ENCODE results near the gene AUP1. TPM values are rescaled to one million over a fixed set of nuclear protein-coding genes. Genes with fewer than 3 reads are reported as not detected.

The AUP1 gene
- total RNA-seq, 8 experiments from 2014 or later, result 43.1 to 121 (median 74.7) TPM

GRCh38 chr2:74500578-74500946 is 28.9 kb downstream of the AUP1 start:
- H3K4me3 ChIP-seq, result no peak overlapping the region
- no peak overlapping the region for H3K27ac ChIP-seq
- in situ Hi-C loops (cut with MboI; ENCODE audit: low pct_unique_long_range_greater_than_20kb in 2 of 9, low sequenced_read_pairs in 9 of 9, unreplicated experiment in 9 of 9), result no loop called here
- no peak for ATAC-seq (replicated peaks in 6 of 8)
- H3K4me1 ChIP-seq (replicated peaks in 1 of 2), result peaks cover 9 to 32% of the 10 kb centered on the region in 2 donors

GRCh38 chr2:74499940-74500577 is 29.4 kb downstream of the AUP1 start:
- H3K4me3 ChIP-seq, result no peak overlapping the region
- peaks cover 9 to 32% of the 10 kb centered on the region in 2 donors for H3K4me1 ChIP-seq (replicated peaks in 1 of 2)
- ATAC-seq (replicated peaks in 6 of 8), result no peak
- no peak overlapping the region for H3K27ac ChIP-seq
- in situ Hi-C loops (cut with MboI; ENCODE audit: low pct_unique_long_range_greater_than_20kb in 2 of 9, low sequenced_read_pairs in 9 of 9, unreplicated experiment in 9 of 9), result loop anchor here in 3 of 9 experiments (25.0 kb wide), 1 partner anchor 87 kb away; no protein-coding TSS in a partner anchor
- 0 to 65% (median 45%) methylated on average over 1 to 8 of the region's 15 CpGs; no CpG with 5 or more reads in 2 of the 10 experiments for WGBS, 10 experiments

GRCh38 chr2:74499267-74499939 is 30.1 kb downstream of the AUP1 start, which contains the start of gene LBX2:
Gene LBX2, minus strand, starts transcription at chr2:74499603. Its CDS starts 66 bp downstream, at chr2:74499537.
- WGBS, 10 experiments, result 83% methylated on average over 2 of the region's 65 CpGs; no CpG with 5 or more reads in 9 of the 10 experiments
- Histone ChIP-seq H3K27ac (no peak within 1 kb of the TSS), H3K4me1 (replicated peaks in 1 of 2) (peaks cover 9 to 32% of the 10 kb centered on the region in 2 donors), H3K4me3 (peak within 1 kb of the TSS in 3 of 5 donors; percentile 13 to 16 (median 14))
- in situ Hi-C loops (cut with MboI; ENCODE audit: low pct_unique_long_range_greater_than_20kb in 2 of 9, low sequenced_read_pairs in 9 of 9, unreplicated experiment in 9 of 9), result loop anchor here in 3 of 9 experiments (25.0 kb wide), 1 partner anchor 88 kb away; no protein-coding TSS in a partner anchor
- peak in 7 of 8 experiments; percentile 1 to 15 (median 10) for ATAC-seq (replicated peaks in 6 of 8)

GRCh38 chr2:74498500-74499266 is 30.8 kb downstream of the AUP1 start:
- 0 to 2% (median 0%) methylated on average over 1 to 8 of the region's 41 CpGs; no CpG with 5 or more reads in 5 of the 10 experiments for WGBS, 10 experiments
- H3K4me1 ChIP-seq (replicated peaks in 1 of 2), result peaks cover 9 to 32% of the 10 kb centered on the region in 2 donors
- in situ Hi-C loops (cut with MboI; ENCODE audit: low pct_unique_long_range_greater_than_20kb in 2 of 9, low sequenced_read_pairs in 9 of 9, unreplicated experiment in 9 of 9), result loop anchor here in 3 of 9 experiments (25.0 kb wide), 1 partner anchor 89 kb away; no protein-coding TSS in a partner anchor
- peak in 6 of 8 experiments; percentile 3 to 19 (median 8) for ATAC-seq (replicated peaks in 6 of 8)
- H3K4me3 ChIP-seq, result peak overlapping the region in 3 of 5 donors; percentile 6 to 24 (median 17)
- no peak overlapping the region for H3K27ac ChIP-seq

- peaks cover 6 to 27% of the 10 kb centered on the region in 2 donors for H3K4me1 ChIP-seq (replicated peaks in 1 of 2)
- WGBS, 10 experiments, result 0 to 7% (median 4%) methylated on average over 1 to 25 of the region's 61 CpGs; no CpG with 5 or more reads in 6 of the 10 experiments
- peak overlapping the region in 4 of 5 donors; percentile 4 to 24 (median 12) for H3K4me3 ChIP-seq
- ATAC-seq (replicated peaks in 6 of 8), result peak in 7 of 8 experiments; percentile 12 to 36 (median 18)
- no peak overlapping the region for H3K27ac ChIP-seq
- in situ Hi-C loops (cut with MboI; ENCODE audit: low pct_unique_long_range_greater_than_20kb in 2 of 9, low sequenced_read_pairs in 9 of 9, unreplicated experiment in 9 of 9), result loop anchor here in 3 of 9 experiments (25.0 kb wide), 1 partner anchor 89 kb away; no protein-coding TSS in a partner anchor
Measured at GRCh38 chr2:74497777-74498499, 31.6 kb downstream of the AUP1 start.

- Histone ChIP-seq H3K4me1 (replicated peaks in 1 of 2) (peaks cover 6 to 22% of the 10 kb centered on the region in 2 donors), H3K27ac (no peak overlapping the region), H3K4me3 (no peak overlapping the region)
- 30 to 100% (median 46%) methylated on average over 1 to 16 of the region's 19 CpGs; no CpG with 5 or more reads in 1 of the 10 experiments for WGBS, 10 experiments
- in situ Hi-C loops (cut with MboI; ENCODE audit: low pct_unique_long_range_greater_than_20kb in 2 of 9, low sequenced_read_pairs in 9 of 9, unreplicated experiment in 9 of 9), result loop anchor here in 3 of 9 experiments (25.0 kb wide), 1 partner anchor 90 kb away; no protein-coding TSS in a partner anchor
- ATAC-seq (replicated peaks in 6 of 8), result no peak
Measured at GRCh38 chr2:74496997-74497776, 32.3 kb downstream of the AUP1 start.

GRCh38 chr2:74495440-74495839 is 34.1 kb downstream of the AUP1 start:
- in situ Hi-C loops (cut with MboI; ENCODE audit: low pct_unique_long_range_greater_than_20kb in 2 of 9, low sequenced_read_pairs in 9 of 9, unreplicated experiment in 9 of 9), result loop anchor here in 3 of 9 experiments (25.0 kb wide), 1 partner anchor 92 kb away; no protein-coding TSS in a partner anchor
- no peak for ATAC-seq (replicated peaks in 6 of 8)
- WGBS, 10 experiments, result 40 to 100% (median 76%) methylated on average over 1 of the region's 1 CpG; no CpG with 5 or more reads in 6 of the 10 experiments

GRCh38 chr2:74493546-74493945 is 36.0 kb downstream of the AUP1 start:
- 68 to 100% (median 86%) methylated on average over 2 of the region's 3 CpGs; no CpG with 5 or more reads in 7 of the 10 experiments for WGBS, 10 experiments
- Histone ChIP-seq H3K4me1 (replicated peaks in 1 of 2) (peaks cover 6 to 10% of the 10 kb centered on the region in 2 donors), H3K4me3 (no peak overlapping the region), H3K27ac (no peak overlapping the region)
- ATAC-seq (replicated peaks in 6 of 8), result no peak
- in situ Hi-C loops (cut with MboI; ENCODE audit: low pct_unique_long_range_greater_than_20kb in 2 of 9, low sequenced_read_pairs in 9 of 9, unreplicated experiment in 9 of 9), result loop anchor here in 3 of 9 experiments (25.0 kb wide), 1 partner anchor 94 kb away; no protein-coding TSS in a partner anchor

More at GRCh38 chr2:74495440-74495839, 34.1 kb downstream of the AUP1 start:
- H3K4me1 ChIP-seq (replicated peaks in 1 of 2), result peaks cover 6 to 20% of the 10 kb centered on the region in 2 donors
- no peak overlapping the region for H3K27ac ChIP-seq
- H3K4me3 ChIP-seq, result no peak overlapping the region

- H3K4me1 ChIP-seq (replicated peaks in 1 of 2), result no peaks in the 10 kb centered on the region
- H3K27ac ChIP-seq, result no peak overlapping the region
- ATAC-seq (replicated peaks in 6 of 8), result no peak
- 83 to 100% (median 90%) methylated on average over 1 to 6 of the region's 12 CpGs; no CpG with 5 or more reads in 5 of the 10 experiments for WGBS, 10 experiments
- in situ Hi-C loops (cut with MboI; ENCODE audit: low pct_unique_long_range_greater_than_20kb in 2 of 9, low sequenced_read_pairs in 9 of 9, unreplicated experiment in 9 of 9), result loop anchor here in 3 of 9 experiments (25.0 kb wide), 1 partner anchor 95 kb away; no protein-coding TSS in a partner anchor
- no peak overlapping the region for H3K4me3 ChIP-seq
Measured at GRCh38 chr2:74491648-74492544, 37.6 kb downstream of the AUP1 start.

GRCh38 chr2:74489906-74490305 is 39.6 kb downstream of the AUP1 start:
- 83 to 100% (median 100%) methylated on average over 1 to 5 of the region's 9 CpGs; no CpG with 5 or more reads in 7 of the 10 experiments for WGBS, 10 experiments
- H3K4me3 ChIP-seq, result no peak overlapping the region
- H3K27ac ChIP-seq, result no peak overlapping the region
- in situ Hi-C loops (cut with MboI; ENCODE audit: low pct_unique_long_range_greater_than_20kb in 2 of 9, low sequenced_read_pairs in 9 of 9, unreplicated experiment in 9 of 9), result loop anchor here in 3 of 9 experiments (25.0 kb wide), 1 partner anchor 97 kb away; no protein-coding TSS in a partner anchor
- no peak for ATAC-seq (replicated peaks in 6 of 8)
- H3K4me1 ChIP-seq (replicated peaks in 1 of 2), result no peaks in the 10 kb centered on the region
